ENCODE results near the gene MAP3K4. TPM values are rescaled to one million over a fixed set of nuclear protein-coding genes. Genes with fewer than 3 reads are reported as not detected.

MAP3K4 gene
- total RNA-seq, 4 donors from 2014 or later, result 34.9 to 113 (median 52.3) TPM

- Histone ChIP-seq H3K4me3 (replicated peaks in 1 of 3) (no peak overlapping the region), H3K27ac (no peak overlapping the region), H3K9me3 (no peaks in the 10 kb centered on the region), H3K36me3 (no peaks in the 10 kb centered on the region), H3K4me1 (no peaks in the 10 kb centered on the region), H3K27me3 (no peaks in the 10 kb centered on the region)
- intact Hi-C loops (cut with DNase I), result no loop called here
- WGBS, 2 donors, result 19 to 44% methylated on average over 4 of the region's 4 CpGs
- no peak for TF ChIP-seq POLR2A (IDR thresholded peaks at IDR 0.05)
- TF ChIP-seq CTCF (IDR thresholded peaks at IDR 0.05), result no peak
- DNase-seq, result no peak
These were observed 41.1 kb upstream of the MAP3K4 start for GRCh38 chr6:160950507-160950906.

- Histone ChIP-seq H3K27me3 (no peaks in the 10 kb centered on the region), H3K4me3 (replicated peaks in 1 of 3) (no peak overlapping the region), H3K36me3 (no peaks in the 10 kb centered on the region), H3K4me1 (no peaks in the 10 kb centered on the region), H3K27ac (no peak overlapping the region), H3K9me3 (no peaks in the 10 kb centered on the region)
- DNase-seq, result no peak
- 82 to 90% methylated on average over 13 of the region's 13 CpGs for WGBS, 2 donors
- TF ChIP-seq CTCF (IDR thresholded peaks at IDR 0.05) (no peak), POLR2A (IDR thresholded peaks at IDR 0.05) (no peak)
- intact Hi-C loops (cut with DNase I), result no loop called here
These were observed 40.2 kb upstream of the MAP3K4 start for GRCh38 chr6:160951187-160952030.

- DNase-seq, result no peak
- no peaks in the 10 kb centered on the region for H3K36me3 ChIP-seq
- H3K27ac ChIP-seq, result no peak overlapping the region
- H3K27me3 ChIP-seq, result no peaks in the 10 kb centered on the region
- no peak overlapping the region for H3K4me3 ChIP-seq (replicated peaks in 1 of 3)
- WGBS, 2 donors, result 53 to 66% methylated on average over 11 of the region's 11 CpGs
- intact Hi-C loops (cut with DNase I), result no loop called here
- TF ChIP-seq POLR2A (IDR thresholded peaks at IDR 0.05), result no peak
- TF ChIP-seq CTCF (IDR thresholded peaks at IDR 0.05), result no peak
- no peaks in the 10 kb centered on the region for H3K4me1 ChIP-seq
- no peaks in the 10 kb centered on the region for H3K9me3 ChIP-seq
These were observed 38.8 kb upstream of the MAP3K4 start for GRCh38 chr6:160952633-160953281.

- no peak for DNase-seq
- H3K9me3 ChIP-seq, result no peaks in the 10 kb centered on the region
- H3K27ac ChIP-seq, result no peak overlapping the region
- H3K4me3 ChIP-seq (replicated peaks in 1 of 3), result no peak overlapping the region
- no peaks in the 10 kb centered on the region for H3K27me3 ChIP-seq
- no peak for TF ChIP-seq CTCF (IDR thresholded peaks at IDR 0.05)
- no peak for TF ChIP-seq POLR2A (IDR thresholded peaks at IDR 0.05)
- H3K36me3 ChIP-seq, result no peaks in the 10 kb centered on the region
- 87 to 91% methylated on average over 13 of the region's 13 CpGs for WGBS, 2 donors
- intact Hi-C loops (cut with DNase I), result no loop called here
- H3K4me1 ChIP-seq, result peaks cover 5 to 8% of the 10 kb centered on the region in 2 donors
These were observed 35.9 kb upstream of the MAP3K4 start for GRCh38 chr6:160955508-160956295.
